SIG-M5 treated with dmso at 0.1 percent for 504 hours (cell line): Measurements from ENCODE around the gene NCOA4.
"Not testable (repeated sequence)": the region's sequence is repeated elsewhere in the genome, so short reads cannot be mapped to it uniquely, and the experiment has no call there.

ENCODE experiments used
- DNase-seq: peaks from one replicate; lab custom pipeline; 2025; ENCODE audit not compliant: unreplicated experiment; lab: John Stamatoyannopoulos, UW

NCOA4 gene

GRCh38 chr10:46052791-46053375 lies 22.5 kb upstream of the NCOA4 start:
- DNase-seq: no peak

GRCh38 chr10:46052057-46052790 lies 21.8 kb upstream of the NCOA4 start:
- DNase-seq: no peak

- DNase-seq: no peak
Observed at GRCh38 chr10:46050941-46051623, 20.7 kb upstream of the NCOA4 start.

- DNase-seq: not testable (repeated sequence)
Observed at GRCh38 chr10:46049497-46049831, 19.0 kb upstream of the NCOA4 start.

GRCh38 chr10:46048152-46048551 lies 17.7 kb upstream of the NCOA4 start:
- DNase-seq: no peak

- DNase-seq: no peak
Observed at GRCh38 chr10:46046261-46046660, 15.8 kb upstream of the NCOA4 start, which contains the start of gene MSMB. TSS of gene MSMB (minus strand) at chr10:46046269. CDS start at chr10:46046237, 32 bp downstream.

GRCh38 chr10:46042527-46042926 lies 12.1 kb upstream of the NCOA4 start:
- no peak for DNase-seq

- no peak for DNase-seq
Observed at GRCh38 chr10:46040004-46040403, 9.6 kb upstream of the NCOA4 start.

GRCh38 chr10:46037107-46037825 lies 6.8 kb upstream of the NCOA4 start:
- no peak for DNase-seq

GRCh38 chr10:46035923-46036849 lies 5.8 kb upstream of the NCOA4 start:
- no peak for DNase-seq

- DNase-seq: no peak
Observed at GRCh38 chr10:46033602-46034011, 3.2 kb upstream of the NCOA4 start.

GRCh38 chr10:46031648-46032532 lies 1.5 kb upstream of the NCOA4 start:
- no peak for DNase-seq

- no peak for DNase-seq
Observed at GRCh38 chr10:46029461-46030030, 877 bp downstream of the NCOA4 start.

GRCh38 chr10:46028584-46029460 lies 1.6 kb downstream of the NCOA4 start:
- DNase-seq: peak; percentile 79

- DNase-seq: no peak
Observed at GRCh38 chr10:46026106-46026505, 4.3 kb downstream of the NCOA4 start.

GRCh38 chr10:46025406-46025805 lies 5.0 kb downstream of the NCOA4 start:
- no peak for DNase-seq

- DNase-seq: no peak
Observed at GRCh38 chr10:46024948-46025347, 5.5 kb downstream of the NCOA4 start.

- DNase-seq: peak; percentile 89
Observed at GRCh38 chr10:46022978-46023702, 7.3 kb downstream of the NCOA4 start.
